MCF 10A (cell line): ENCODE measurements around the gene KCNJ3. TPM values are rescaled to one million over a fixed set of nuclear protein-coding genes. Genes with fewer than 3 reads are reported as not detected.

Experiments used
- BruUV-seq: library from RNA; stranded (reverse); fragments of 400-500 nt; replicated peaks from 2 replicates; lab custom pipeline; 2021; lab: Mats Ljungman, UMichigan
- CTCF ChIA-PET: fragments of 300-600 bp; sonication (Branson Sonifier 250); formaldehyde crosslinking; extraction: SDS; loops from one replicate; lab custom pipeline; 2021; ENCODE audit warnings: antibody characterized with exemption, inconsistent platforms; lab: Yijun Ruan, JAX
- POLR2A ChIA-PET: fragments of 300-600, 350-650 bp; sonication (Branson Sonifier 250); formaldehyde crosslinking; extraction: SDS; loops from one replicate; lab custom pipeline; 2020; ENCODE audit warnings: antibody characterized with exemption, inconsistent platforms; lab: Yijun Ruan, JAX
- DNase-seq: peaks from one replicate; pipeline ENCODE4 v3.0.0-alpha.2; 2018; ENCODE audit not compliant: unreplicated experiment
- H3K27ac Mint-ChIP-seq: one replicate; pipeline ENCODE4 v1.8.0; 2022; ENCODE audit warnings: mild to moderate bottlenecking, low read depth, mixed read lengths; ENCODE audit not compliant: unreplicated experiment
- H3K27me3 Mint-ChIP-seq: one replicate; pipeline ENCODE4 v1.8.0; 2022; ENCODE audit warnings: mixed read lengths; ENCODE audit not compliant: insufficient read depth, unreplicated experiment
- H3K36me3 Mint-ChIP-seq: one replicate; pipeline ENCODE4 v1.8.0; 2022; ENCODE audit warnings: mild to moderate bottlenecking, moderate library complexity, mixed read lengths; ENCODE audit not compliant: insufficient read depth, unreplicated experiment
- H3K4me1 Mint-ChIP-seq: one replicate; pipeline ENCODE4 v1.8.0; 2022; ENCODE audit warnings: mixed read lengths; ENCODE audit not compliant: insufficient read depth, unreplicated experiment
- H3K4me3 Mint-ChIP-seq: one replicate; pipeline ENCODE4 v1.8.0; 2022; ENCODE audit warnings: mild to moderate bottlenecking, moderate library complexity, mixed read lengths; ENCODE audit not compliant: unreplicated experiment
- H3K9me3 Mint-ChIP-seq: one replicate; pipeline ENCODE4 v1.8.0; 2022; ENCODE audit warnings: mixed read lengths; ENCODE audit not compliant: unreplicated experiment
- CTCF ChIP-seq: fragments of 200-600 bp; IDR thresholded peaks from one replicate; pipeline ENCODE4 v1.8.0; 2022; ENCODE audit warnings: antibody characterized with exemption, mild to moderate bottlenecking; ENCODE audit not compliant: unreplicated experiment
- intact Hi-C: fragments of 100-400 bp; cut with micrococcal nuclease; formaldehyde crosslinking; loops from 2 replicates; pipeline ENCODE4 v1.14.1; 2022
- total RNA-seq: library from RNA; stranded (reverse); gene quantifications from 2 replicates; pipeline ENCODE4 v1.2.3, GENCODE V29; 2022

KCNJ3 gene
- total RNA-seq, 1 experiment from 2014 or later = not detected

DNA sequence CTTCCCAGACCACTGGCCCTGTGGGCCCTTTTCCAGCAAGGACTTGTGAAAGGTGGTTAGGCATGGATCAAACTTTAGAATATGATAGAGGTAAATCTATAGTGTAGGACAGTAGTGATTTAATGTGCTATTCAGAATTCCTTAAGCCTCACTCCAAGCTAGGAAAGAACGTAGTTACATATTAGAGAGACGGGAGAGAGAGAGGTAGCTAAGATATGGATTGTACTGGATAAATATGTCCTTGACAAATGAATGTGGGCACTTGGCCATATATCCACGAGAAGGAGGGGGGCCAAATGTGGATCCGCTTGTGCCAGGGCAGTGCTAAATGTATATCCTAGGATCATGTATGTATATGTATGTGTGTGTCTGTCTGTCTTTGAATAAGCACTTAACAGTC, 6.5 kb downstream of the KCNJ3 start:
- TF ChIP-seq CTCF = no peak
- CTCF ChIA-PET = interaction anchor here (0.6 kb wide), 1 partner anchor 193 kb away, joined by 4 read pairs; no protein-coding TSS in a partner anchor
- Mint-ChIP-seq H3K4me3 (no peak overlapping the region), H3K4me1 (no peaks in the 10 kb centered on the region), H3K36me3 (no peaks in the 10 kb centered on the region), H3K9me3 (no peaks in the 10 kb centered on the region), H3K27ac (no peak overlapping the region), H3K27me3 (peaks cover 74% of the 10 kb centered on the region)
- no TSS peak for BruUV-seq
- no peak for DNase-seq
- POLR2A ChIA-PET = no interaction called here
- intact Hi-C loops = no loop called here

DNA sequence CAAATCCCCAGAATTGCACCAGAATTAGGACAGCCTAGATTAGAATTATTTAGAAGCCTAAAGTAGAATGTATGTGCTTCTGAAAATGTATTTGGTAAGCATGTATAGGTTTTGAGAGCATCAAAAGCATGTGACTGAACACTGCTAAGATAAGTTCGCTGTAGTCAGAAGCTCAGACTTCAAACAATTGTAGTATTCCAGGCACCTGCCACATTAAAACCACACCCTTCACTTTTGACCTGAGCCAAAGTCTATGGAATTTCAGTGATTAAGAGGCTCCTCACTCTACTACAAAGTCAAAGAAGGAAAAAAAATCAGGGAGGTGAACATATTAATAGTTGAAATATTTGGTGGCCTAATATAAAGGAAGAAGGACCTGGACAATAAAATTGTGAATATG, 8.2 kb downstream of the KCNJ3 start:
- H3K27me3 Mint-ChIP-seq = peaks cover 63% of the 10 kb centered on the region
- no peak overlapping the region for H3K4me3 Mint-ChIP-seq
- POLR2A ChIA-PET = no interaction called here
- no peak for DNase-seq
- BruUV-seq = no TSS peak
- no peaks in the 10 kb centered on the region for H3K9me3 Mint-ChIP-seq
- H3K27ac Mint-ChIP-seq = no peak overlapping the region
- intact Hi-C loops = no loop called here
- CTCF ChIA-PET = no interaction called here
- no peak for TF ChIP-seq CTCF
- no peaks in the 10 kb centered on the region for H3K36me3 Mint-ChIP-seq
- H3K4me1 Mint-ChIP-seq = no peaks in the 10 kb centered on the region

- BruUV-seq = no TSS peak
Observed at GRCh38 chr2:154707994-154708575, 9.6 kb downstream of the KCNJ3 start.

DNA sequence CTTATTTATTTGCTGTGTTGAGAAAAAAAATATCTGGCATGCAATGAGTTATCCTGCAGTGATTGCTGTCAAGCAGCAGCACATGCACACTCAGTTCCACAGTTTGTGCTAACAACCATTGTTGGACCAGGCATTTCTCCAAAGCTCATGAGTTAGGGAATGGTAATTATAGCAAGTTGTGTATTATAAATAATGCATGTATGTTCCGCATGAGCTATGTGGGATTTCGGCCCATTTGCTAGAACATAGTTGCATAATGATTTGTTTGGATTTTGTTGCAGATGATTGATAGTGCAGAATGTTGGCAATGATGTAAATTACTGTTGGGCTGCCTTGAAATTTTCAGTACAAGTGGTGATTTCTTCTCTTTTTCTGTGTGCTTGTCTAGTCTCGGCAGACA, 10.7 kb downstream of the KCNJ3 start:
- intact Hi-C loops = no loop called here
- ChIA-PET CTCF (no interaction called here), POLR2A (no interaction called here)
- H3K4me3 Mint-ChIP-seq = no peak overlapping the region
- TF ChIP-seq CTCF = no peak
- no peaks in the 10 kb centered on the region for H3K9me3 Mint-ChIP-seq
- H3K27me3 Mint-ChIP-seq = peaks cover 61% of the 10 kb centered on the region
- DNase-seq = no peak
- H3K27ac Mint-ChIP-seq = no peak overlapping the region
- H3K4me1 Mint-ChIP-seq = no peaks in the 10 kb centered on the region
- no TSS peak for BruUV-seq
- no peaks in the 10 kb centered on the region for H3K36me3 Mint-ChIP-seq

More at GRCh38 chr2:154707994-154708575, 9.6 kb downstream of the KCNJ3 start:
- Mint-ChIP-seq H3K36me3 (no peaks in the 10 kb centered on the region), H3K9me3 (no peaks in the 10 kb centered on the region), H3K27ac (no peak overlapping the region), H3K4me3 (no peak overlapping the region), H3K4me1 (no peaks in the 10 kb centered on the region), H3K27me3 (peaks cover 61% of the 10 kb centered on the region)
- CTCF ChIA-PET = no interaction called here
- intact Hi-C loops = no loop called here
- DNase-seq = no peak
- POLR2A ChIA-PET = no interaction called here
- TF ChIP-seq CTCF = no peak
